OCI-LY3 (cell line): ENCODE results near the gene CCDC3.

Experiments used
- CTCF ChIP-seq: fragments of 200-600, 300-600 bp; sonication (generic); IDR thresholded peaks from 2 replicates; pipeline ENCODE4 v1.5.1; 2014; ENCODE audit warnings: antibody characterized with exemption, low read length, low read depth
- EZH2phosphoT487 ChIP-seq: fragments of 200-600 bp; shearing (Covaris generic); IDR thresholded peaks from 2 replicates; pipeline ENCODE4 v1.6.1; 2018; ENCODE audit warnings: antibody characterized with exemption, mixed run types, low read depth

GRCh38 chr10:12941966-12942365 is 59.5 kb downstream of the CCDC3 start:
- TF ChIP-seq CTCF (no peak), EZH2phosphoT487 (no peak)
